ENCODE measurements around the gene FAM181B.

GRCh38 chr11:82686211-82686610 is 47.5 kb downstream of the FAM181B start:
- TF ChIP-seq CTCF (IDR thresholded peaks at IDR 0.05) (no peak), SMC3 (IDR thresholded peaks at IDR 0.05; ENCODE audit: low read depth, low read length) (no peak), RFX5 (IDR thresholded peaks at IDR 0.05; ENCODE audit: low read length) (no peak)
